Caco-2 (cell line): Measurements from ENCODE around the gene STIM2. TPM values are rescaled to one million over a fixed set of nuclear protein-coding genes. Genes with fewer than 3 reads are reported as not detected.

Source experiments
- BruUV-seq: library from RNA; stranded (reverse); fragments of 400-500 nt; replicated peaks from 2 replicates; lab custom pipeline; 2021; lab: Mats Ljungman, UMichigan
- CTCF ChIA-PET: fragments of 300-600 bp; sonication (Branson Sonifier 250); formaldehyde crosslinking; loops from one replicate; lab custom pipeline; 2022; ENCODE audit warnings: antibody characterized with exemption; lab: Charles Lee
- POLR2A ChIA-PET: fragments of 300-600 bp; sonication (Branson Sonifier 250); formaldehyde crosslinking; loops from one replicate; lab custom pipeline; 2022; ENCODE audit warnings: antibody characterized with exemption; lab: Charles Lee
- DNase-seq, 2 experiments: peaks; one replicate each; pipeline versions ENCODE4 v3.0.0 to v3.0.0-alpha.2; 2020 to 2022
- H3K27me3 ChIP-seq: replicated peaks from 2 replicates; pipeline ENCODE4 v1.6.0; 2011; ENCODE audit warnings: low read length; ENCODE audit not compliant: control insufficient read depth, insufficient read depth
- H3K36me3 ChIP-seq: 2 replicates; pipeline ENCODE4 v1.5.1; 2011; ENCODE audit warnings: low read length; ENCODE audit not compliant: control insufficient read depth, insufficient read depth
- H3K4me1 ChIP-seq: fragments of 250-450 bp; sonication (Bioruptor Pico); 2 replicates; pipeline ENCODE4 v1.5.1; 2020; ENCODE audit warnings: mild to moderate bottlenecking
- H3K4me3 ChIP-seq: 2 replicates; pipeline ENCODE4 v1.5.1; 2011; ENCODE audit warnings: low read depth, mild to moderate bottlenecking, control low read depth, low read length
- H3K9me3 ChIP-seq: fragments of 250-450 bp; sonication (Bioruptor Pico); 2 replicates; pipeline ENCODE4 v1.5.1; 2020; ENCODE audit warnings: mild to moderate bottlenecking, moderate library complexity
- H3K27ac Mint-ChIP-seq: one replicate; pipeline ENCODE4 v1.8.0; 2022; ENCODE audit warnings: mixed read lengths; ENCODE audit not compliant: unreplicated experiment
- H3K27me3 Mint-ChIP-seq: one replicate; pipeline ENCODE4 v1.8.0; 2022; ENCODE audit warnings: mixed read lengths; ENCODE audit not compliant: insufficient read depth, unreplicated experiment
- H3K36me3 Mint-ChIP-seq: one replicate; pipeline ENCODE4 v1.8.0; 2022; ENCODE audit warnings: mild to moderate bottlenecking, mixed read lengths; ENCODE audit not compliant: insufficient read depth, unreplicated experiment
- H3K4me1 Mint-ChIP-seq: one replicate; pipeline ENCODE4 v1.8.0; 2022; ENCODE audit warnings: low read depth, mixed read lengths; ENCODE audit not compliant: unreplicated experiment
- H3K4me3 Mint-ChIP-seq: one replicate; pipeline ENCODE4 v1.8.0; 2022; ENCODE audit warnings: mild to moderate bottlenecking, moderate library complexity, mixed read lengths; ENCODE audit not compliant: unreplicated experiment
- H3K9me3 Mint-ChIP-seq: one replicate; pipeline ENCODE4 v1.8.0; 2022; ENCODE audit warnings: mixed read lengths; ENCODE audit not compliant: unreplicated experiment
- CTCF ChIP-seq, 2 experiments: fragments of 200-600 bp in 1 of 2; IDR thresholded peaks; 1 replicate in 1 of 2; 2 replicates in 1 of 2; pipeline versions ENCODE4 v1.5.1 to v1.8.0; 2011 to 2022; ENCODE audit warnings: antibody characterized with exemption in 1 of 2, control low read depth in 1 of 2, inconsistent platforms in 1 of 2, low read depth in 1 of 2, low read length in 1 of 2, mild to moderate bottlenecking in 1 of 2, moderate library complexity in 1 of 2; ENCODE audit not compliant: insufficient read depth in 1 of 2, severe bottlenecking in 1 of 2, unreplicated experiment in 1 of 2
- intact Hi-C: fragments of 100-400 bp; cut with micrococcal nuclease; formaldehyde crosslinking; loops from one replicate; pipeline ENCODE4 v1.10.0; 2022; ENCODE audit not compliant: unreplicated experiment
- total RNA-seq: library from RNA; stranded (reverse); gene quantifications from 2 replicates; pipeline ENCODE4 v1.2.3, GENCODE V29; 2022

Gene STIM2
- total RNA-seq, 1 experiment from 2014 or later, result 27.2 TPM

GRCh38 chr4:26842911-26843310 is 17.7 kb upstream of the STIM2 start:
- TF ChIP-seq CTCF (IDR thresholded peaks at IDR 0.05; ENCODE audit: insufficient read depth in 1 of 2, low read depth in 1 of 2, low read length in 1 of 2, severe bottlenecking in 1 of 2, unreplicated experiment in 1 of 2), result no peak
- no peaks in the 10 kb centered on the region for H3K36me3 ChIP-seq
- no peaks in the 10 kb centered on the region for H3K9me3 ChIP-seq
- no peak overlapping the region for H3K4me3 ChIP-seq
- ChIA-PET CTCF (no interaction called here), POLR2A (no interaction called here)
- H3K27ac Mint-ChIP-seq, result no peak overlapping the region
- no peaks in the 10 kb centered on the region for H3K36me3 Mint-ChIP-seq
- intact Hi-C loops, result no loop called here
- no peaks in the 10 kb centered on the region for H3K4me1 ChIP-seq
- no peaks in the 10 kb centered on the region for H3K9me3 Mint-ChIP-seq
- H3K4me1 Mint-ChIP-seq, result no peaks in the 10 kb centered on the region
- no TSS peak for BruUV-seq
- H3K27me3 Mint-ChIP-seq, result peaks cover 10% of the 10 kb centered on the region
- DNase-seq, result no peak
- H3K4me3 Mint-ChIP-seq, result no peak overlapping the region
- no peaks in the 10 kb centered on the region; the same call in 1 of the 2 replicates for H3K27me3 ChIP-seq

GRCh38 chr4:26850528-26850927 is 10.1 kb upstream of the STIM2 start:
- Mint-ChIP-seq H3K27ac (no peak overlapping the region), H3K4me3 (no peak overlapping the region), H3K9me3 (no peaks in the 10 kb centered on the region), H3K4me1 (no peaks in the 10 kb centered on the region), H3K27me3 (peaks cover 8% of the 10 kb centered on the region), H3K36me3 (no peaks in the 10 kb centered on the region)
- TF ChIP-seq CTCF (IDR thresholded peaks at IDR 0.05; ENCODE audit: insufficient read depth in 1 of 2, low read depth in 1 of 2, low read length in 1 of 2, severe bottlenecking in 1 of 2, unreplicated experiment in 1 of 2), result no peak
- no peaks in the 10 kb centered on the region for H3K9me3 ChIP-seq
- CTCF ChIA-PET, result no interaction called here
- POLR2A ChIA-PET, result no interaction called here
- no peaks in the 10 kb centered on the region for H3K27me3 ChIP-seq
- no peak overlapping the region for H3K4me3 ChIP-seq
- no TSS peak for BruUV-seq
- DNase-seq, result no peak
- H3K4me1 ChIP-seq, result no peaks in the 10 kb centered on the region
- intact Hi-C loops, result loop anchor here (10.0 kb wide), 1 partner anchor 266 kb away; the partner anchor contains the start of gene TBC1D19
- no peaks in the 10 kb centered on the region for H3K36me3 ChIP-seq

GRCh38 chr4:26851129-26851528 is 9.5 kb upstream of the STIM2 start:
- no peak for DNase-seq
- no peaks in the 10 kb centered on the region for H3K36me3 Mint-ChIP-seq
- Histone ChIP-seq H3K27me3 (no peaks in the 10 kb centered on the region), H3K4me1 (no peaks in the 10 kb centered on the region), H3K9me3 (no peaks in the 10 kb centered on the region), H3K4me3 (no peak overlapping the region), H3K36me3 (no peaks in the 10 kb centered on the region)
- no peak for TF ChIP-seq CTCF (IDR thresholded peaks at IDR 0.05; ENCODE audit: insufficient read depth in 1 of 2, low read depth in 1 of 2, low read length in 1 of 2, severe bottlenecking in 1 of 2, unreplicated experiment in 1 of 2)
- no peaks in the 10 kb centered on the region for H3K4me1 Mint-ChIP-seq
- BruUV-seq, result no TSS peak
- H3K4me3 Mint-ChIP-seq, result no peak overlapping the region
- no peak overlapping the region for H3K27ac Mint-ChIP-seq
- ChIA-PET CTCF (no interaction called here), POLR2A (no interaction called here)
- intact Hi-C loops, result loop anchor here (10.0 kb wide), 1 partner anchor 266 kb away; the partner anchor contains the start of gene TBC1D19
- H3K9me3 Mint-ChIP-seq, result no peaks in the 10 kb centered on the region
- H3K27me3 Mint-ChIP-seq, result peaks cover 8% of the 10 kb centered on the region
